ENCODE measurements around the gene DNM1. TPM values are rescaled to one million over a fixed set of nuclear protein-coding genes. Genes with fewer than 3 reads are reported as not detected.
"Not testable (repeated sequence)": the region's sequence is repeated elsewhere in the genome, so short reads cannot be mapped to it uniquely, and the experiment has no call there.

The DNM1 gene
- polyA plus RNA-seq, 4 donors = 0.45 to 72.1 (median 3.7) TPM

DNA sequence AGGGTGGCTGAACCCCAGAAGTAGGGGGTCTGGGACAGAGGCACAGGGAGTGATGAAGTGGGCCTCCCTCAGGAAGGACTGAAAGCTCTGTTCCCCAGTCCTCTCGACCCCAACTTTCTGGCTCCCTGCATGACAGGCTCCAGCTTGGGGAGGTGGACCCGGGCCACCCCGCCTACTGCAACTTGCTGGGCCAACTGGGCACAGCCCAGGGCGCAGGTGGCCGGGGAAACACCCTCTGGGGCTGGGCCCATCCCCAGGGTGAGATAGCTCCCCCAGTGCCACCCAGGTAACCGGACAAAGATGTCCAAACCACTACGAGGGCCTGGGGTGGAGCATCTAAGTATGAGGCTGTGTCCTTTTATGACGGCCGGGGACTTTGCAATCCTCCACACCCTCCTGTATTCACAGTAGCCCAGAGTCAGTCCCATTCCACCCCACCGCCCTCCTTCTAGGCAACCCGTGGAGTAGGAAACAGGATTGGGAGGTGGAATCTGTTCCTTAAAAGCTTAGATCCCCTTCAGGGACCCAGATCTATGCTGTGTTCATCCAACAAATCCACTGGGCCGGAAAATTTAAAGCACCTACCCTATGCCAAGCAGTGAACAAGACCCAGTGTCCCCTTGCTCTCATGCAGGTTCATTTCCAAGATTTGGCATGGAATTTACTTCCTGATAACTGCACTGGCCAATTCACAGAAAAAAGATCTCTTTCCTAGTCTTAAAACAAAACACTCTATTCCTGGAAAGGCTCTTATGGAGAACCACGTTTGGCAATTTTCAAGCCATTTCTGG is 19.9 kb downstream of the DNM1 start:
- H3K36me3 ChIP-seq (ENCODE audit: control insufficient read depth in 3 of 3, insufficient read depth in 2 of 3, low read depth in 1 of 3, low read length in 3 of 3) = peaks cover 0 to 63% (median 2%) of the 10 kb centered on the region in 3 donors
- 71 to 86% (median 83%) methylated on average over 13 of the region's 13 CpGs for WGBS, 3 donors
- FAIRE-seq = no peak

DNA sequence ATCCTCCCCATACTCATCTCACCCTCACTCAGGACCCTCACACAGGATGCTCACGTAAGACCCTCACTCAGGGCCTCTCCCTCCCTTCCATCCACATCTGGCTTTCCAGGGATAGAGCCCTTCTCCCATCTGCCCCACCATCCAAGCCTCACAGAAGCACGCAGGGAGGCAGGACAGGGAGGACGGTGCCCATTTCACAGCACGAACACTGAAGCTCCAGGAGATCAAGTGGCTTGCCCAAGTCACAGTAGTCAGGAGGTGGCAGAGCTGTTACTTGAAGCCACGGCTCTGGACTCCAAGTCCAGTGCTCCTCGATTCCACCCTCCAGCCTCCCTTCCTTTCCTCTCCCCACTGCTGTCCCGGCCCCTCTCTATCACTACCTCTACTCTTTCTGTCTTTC is 21.7 kb downstream of the DNM1 start:
- FAIRE-seq (no peak), DNase-seq (no peak)
- H3K27me3 ChIP-seq (ENCODE audit: control insufficient read depth in 3 of 3, insufficient read depth in 3 of 3, low read length in 3 of 3) = no peaks in the 10 kb centered on the region
- no peak overlapping the region for H3K4me3 ChIP-seq (ENCODE audit: low read depth in 1 of 3, low read length in 3 of 3)
- H3K27ac ChIP-seq (ENCODE audit: low read depth in 1 of 3, low read length in 2 of 3) = no peak overlapping the region
- no peaks in the 10 kb centered on the region for H3K4me1 ChIP-seq (ENCODE audit: control insufficient read depth in 3 of 3, insufficient read depth in 2 of 3, low read depth in 1 of 3, low read length in 2 of 3)
- 90 to 93% (median 90%) methylated on average over 7 of the region's 7 CpGs for WGBS, 3 donors
- peaks cover 0 to 54% (median 2%) of the 10 kb centered on the region in 3 donors for H3K36me3 ChIP-seq (ENCODE audit: control insufficient read depth in 3 of 3, insufficient read depth in 2 of 3, low read depth in 1 of 3, low read length in 3 of 3)
- H3K9me3 ChIP-seq (ENCODE audit: control insufficient read depth in 2 of 2, insufficient read depth in 1 of 2, low read depth in 1 of 2, low read length in 1 of 2) = no peaks in the 10 kb centered on the region

More for the DNA sequence above, 19.9 kb downstream of the DNM1 start:
- H3K27me3 ChIP-seq (ENCODE audit: control insufficient read depth in 3 of 3, insufficient read depth in 3 of 3, low read length in 3 of 3) = no peaks in the 10 kb centered on the region
- DNase-seq = no peak
- no peak overlapping the region for H3K4me3 ChIP-seq (ENCODE audit: low read depth in 1 of 3, low read length in 3 of 3)
- H3K4me1 ChIP-seq (ENCODE audit: control insufficient read depth in 3 of 3, insufficient read depth in 2 of 3, low read depth in 1 of 3, low read length in 2 of 3) = peaks cover 0 to 7% (median 0%) of the 10 kb centered on the region in 3 donors
- H3K9me3 ChIP-seq (ENCODE audit: control insufficient read depth in 2 of 2, insufficient read depth in 1 of 2, low read depth in 1 of 2, low read length in 1 of 2) = no peaks in the 10 kb centered on the region
- no peak overlapping the region for H3K27ac ChIP-seq (ENCODE audit: low read depth in 1 of 3, low read length in 2 of 3)

DNA sequence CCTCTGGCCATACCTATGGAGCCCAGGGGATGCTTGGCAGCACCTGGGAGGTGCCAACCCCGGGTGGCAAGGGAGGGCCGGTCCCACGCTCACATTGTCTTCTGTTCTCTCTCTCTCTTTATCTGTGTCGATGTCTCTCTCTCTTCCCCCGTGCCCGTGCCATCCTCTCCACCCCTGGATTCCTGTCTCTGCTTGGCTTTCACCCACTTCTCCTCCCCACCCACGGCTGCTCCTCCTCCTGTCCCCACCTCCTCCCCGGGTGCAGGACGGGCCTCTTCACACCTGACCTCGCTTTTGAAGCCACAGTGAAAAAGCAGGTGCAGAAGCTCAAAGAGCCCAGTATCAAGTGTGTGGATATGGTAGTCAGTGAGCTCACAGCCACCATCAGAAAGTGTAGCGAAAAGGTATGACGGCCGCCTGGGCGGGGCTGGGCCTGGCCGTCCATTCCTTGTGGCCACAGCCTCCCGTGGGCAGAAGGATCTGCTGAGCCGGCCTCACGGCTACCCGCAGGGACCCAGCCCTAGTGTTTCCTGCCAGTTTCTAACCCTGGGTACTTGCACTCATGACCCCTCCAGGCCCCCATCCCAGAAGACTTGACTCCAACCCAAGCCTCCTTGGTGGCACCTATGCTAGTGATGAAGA is 22.7 kb downstream of the DNM1 start:
- FAIRE-seq = no peak
- no peak overlapping the region for H3K27ac ChIP-seq (ENCODE audit: low read depth in 1 of 3, low read length in 2 of 3)
- peaks cover 0 to 46% (median 0%) of the 10 kb centered on the region in 3 donors for H3K36me3 ChIP-seq (ENCODE audit: control insufficient read depth in 3 of 3, insufficient read depth in 2 of 3, low read depth in 1 of 3, low read length in 3 of 3)
- no peak for DNase-seq
- H3K4me1 ChIP-seq (ENCODE audit: control insufficient read depth in 3 of 3, insufficient read depth in 2 of 3, low read depth in 1 of 3, low read length in 2 of 3) = no peaks in the 10 kb centered on the region
- H3K4me3 ChIP-seq (ENCODE audit: low read depth in 1 of 3, low read length in 3 of 3) = no peak overlapping the region
- WGBS, 3 donors = 55 to 82% (median 62%) methylated on average over 19 of the region's 19 CpGs
- H3K27me3 ChIP-seq (ENCODE audit: control insufficient read depth in 3 of 3, insufficient read depth in 3 of 3, low read length in 3 of 3) = no peaks in the 10 kb centered on the region
- no peaks in the 10 kb centered on the region for H3K9me3 ChIP-seq (ENCODE audit: control insufficient read depth in 2 of 2, insufficient read depth in 1 of 2, low read depth in 1 of 2, low read length in 1 of 2)

DNA sequence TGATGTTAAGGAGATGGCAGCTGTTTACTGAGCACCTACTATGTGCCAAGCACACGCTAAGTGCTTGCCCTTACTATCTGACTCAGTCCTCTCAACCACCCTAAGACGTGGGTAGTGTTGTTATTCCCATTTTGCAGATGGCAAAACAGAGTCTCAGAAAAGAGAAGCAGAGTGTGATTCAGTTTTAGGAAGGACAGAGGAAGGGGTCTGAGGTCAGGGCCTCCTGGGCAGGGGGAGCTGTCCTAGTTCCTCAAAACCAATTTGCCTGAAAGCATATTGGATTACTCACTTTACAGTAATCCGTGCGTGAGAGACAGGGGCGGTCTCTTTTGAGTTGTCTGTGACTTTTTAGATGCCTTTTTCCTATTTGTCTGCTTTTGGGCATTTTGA is 23.2 kb downstream of the DNM1 start:
- DNase-seq = no peak
- FAIRE-seq = no peak
- WGBS, 3 donors = 73 to 83% (median 78%) methylated on average over 5 of the region's 5 CpGs
- H3K36me3 ChIP-seq (ENCODE audit: control insufficient read depth in 3 of 3, insufficient read depth in 2 of 3, low read depth in 1 of 3, low read length in 3 of 3) = peaks cover 0 to 43% (median 0%) of the 10 kb centered on the region in 3 donors
- H3K27me3 ChIP-seq (ENCODE audit: control insufficient read depth in 3 of 3, insufficient read depth in 3 of 3, low read length in 3 of 3) = no peaks in the 10 kb centered on the region
- no peak overlapping the region for H3K27ac ChIP-seq (ENCODE audit: low read depth in 1 of 3, low read length in 2 of 3)
- H3K4me3 ChIP-seq (ENCODE audit: low read depth in 1 of 3, low read length in 3 of 3) = no peak overlapping the region
- H3K4me1 ChIP-seq (ENCODE audit: control insufficient read depth in 3 of 3, insufficient read depth in 2 of 3, low read depth in 1 of 3, low read length in 2 of 3) = no peaks in the 10 kb centered on the region
- no peaks in the 10 kb centered on the region for H3K9me3 ChIP-seq (ENCODE audit: control insufficient read depth in 2 of 2, insufficient read depth in 1 of 2, low read depth in 1 of 2, low read length in 1 of 2)

DNA sequence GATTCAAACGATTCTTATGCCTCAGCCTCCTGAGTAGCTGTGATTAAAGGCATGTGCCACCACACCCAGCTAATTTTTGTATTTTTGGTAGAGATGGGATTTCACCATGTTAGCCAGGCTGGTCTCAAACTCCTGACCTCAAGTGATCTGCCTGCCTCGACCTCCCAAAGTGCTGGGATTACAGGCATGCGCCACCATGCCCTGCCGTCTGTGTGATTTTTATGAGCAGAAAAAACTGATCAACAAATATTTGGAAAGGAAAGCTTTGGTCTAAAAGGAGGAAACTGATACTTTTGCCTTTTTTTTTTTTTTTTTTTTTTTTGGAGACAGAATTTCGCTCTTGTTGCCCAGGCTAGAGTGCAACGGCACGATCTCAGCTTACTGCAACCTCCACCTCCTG is 27.7 kb downstream of the DNM1 start:
- not testable (repeated sequence) for H3K27ac ChIP-seq (ENCODE audit: low read depth in 1 of 3, low read length in 2 of 3); H3K27me3 ChIP-seq (ENCODE audit: control insufficient read depth in 3 of 3, insufficient read depth in 3 of 3, low read length in 3 of 3); H3K4me3 ChIP-seq (ENCODE audit: low read depth in 1 of 3, low read length in 3 of 3); H3K4me1 ChIP-seq (ENCODE audit: control insufficient read depth in 3 of 3, insufficient read depth in 2 of 3, low read depth in 1 of 3, low read length in 2 of 3); FAIRE-seq; DNase-seq; H3K9me3 ChIP-seq (ENCODE audit: control insufficient read depth in 2 of 2, insufficient read depth in 1 of 2, low read depth in 1 of 2, low read length in 1 of 2)
- WGBS, 3 donors = 61 to 86% (median 78%) methylated on average over 6 to 7 of the region's 7 CpGs
- peaks cover 0 to 12% (median 0%) of the 10 kb centered on the region in 3 donors for H3K36me3 ChIP-seq (ENCODE audit: control insufficient read depth in 3 of 3, insufficient read depth in 2 of 3, low read depth in 1 of 3, low read length in 3 of 3)

DNA sequence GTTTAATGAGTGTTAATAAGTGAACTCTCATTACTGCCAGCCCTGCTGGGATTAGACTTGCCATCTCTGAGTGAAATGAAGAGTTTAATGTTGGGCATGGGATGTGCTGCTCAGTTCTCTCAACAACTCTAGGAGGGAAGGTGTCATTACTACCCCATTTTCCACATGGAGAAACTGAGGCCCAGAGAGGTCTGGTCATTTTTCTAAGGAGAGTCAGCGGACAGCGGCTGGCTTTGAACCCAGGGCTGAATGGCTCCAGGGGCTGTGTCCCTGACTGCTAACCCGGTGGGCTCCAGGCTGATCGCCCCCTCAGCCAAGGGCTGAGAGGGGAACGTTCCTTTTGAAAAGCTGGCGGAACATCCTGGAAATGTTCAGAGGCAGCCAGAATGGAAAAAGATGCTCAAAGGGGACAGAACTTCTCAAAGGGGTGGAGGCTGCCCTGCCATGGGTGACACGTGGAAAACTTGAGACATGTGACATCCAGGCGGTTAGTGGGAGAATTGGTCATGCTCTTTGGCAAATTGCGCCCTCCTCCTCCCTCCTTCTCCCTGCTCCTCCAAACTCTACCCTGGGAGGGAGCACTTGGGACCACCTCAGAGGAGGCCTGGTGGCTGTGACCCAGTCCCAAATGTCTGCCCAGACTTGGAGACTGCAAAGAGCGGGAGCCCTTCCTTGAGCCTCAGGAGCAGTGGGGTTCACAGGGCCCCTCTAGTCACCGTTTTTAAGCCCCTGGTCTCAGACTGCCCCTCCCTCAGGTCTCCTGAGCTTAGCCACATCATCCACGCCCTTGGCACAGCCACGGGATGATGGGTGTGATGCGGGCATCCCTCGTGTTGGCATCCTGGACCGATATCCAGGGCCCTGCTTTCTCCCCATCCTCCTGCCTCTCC is 28.7 kb downstream of the DNM1 start:
- FAIRE-seq (no peak), DNase-seq (no peak)
- no peaks in the 10 kb centered on the region for H3K4me1 ChIP-seq (ENCODE audit: control insufficient read depth in 3 of 3, insufficient read depth in 2 of 3, low read depth in 1 of 3, low read length in 2 of 3)
- H3K27ac ChIP-seq (ENCODE audit: low read depth in 1 of 3, low read length in 2 of 3) = no peak overlapping the region
- H3K36me3 ChIP-seq (ENCODE audit: control insufficient read depth in 3 of 3, insufficient read depth in 2 of 3, low read depth in 1 of 3, low read length in 3 of 3) = peaks cover 0 to 11% (median 0%) of the 10 kb centered on the region in 3 donors
- 66 to 68% (median 67%) methylated on average over 16 of the region's 16 CpGs for WGBS, 3 donors
- H3K4me3 ChIP-seq (ENCODE audit: low read depth in 1 of 3, low read length in 3 of 3) = no peak overlapping the region
- no peaks in the 10 kb centered on the region for H3K9me3 ChIP-seq (ENCODE audit: control insufficient read depth in 2 of 2, insufficient read depth in 1 of 2, low read depth in 1 of 2, low read length in 1 of 2)
- H3K27me3 ChIP-seq (ENCODE audit: control insufficient read depth in 3 of 3, insufficient read depth in 3 of 3, low read length in 3 of 3) = no peaks in the 10 kb centered on the region

DNA sequence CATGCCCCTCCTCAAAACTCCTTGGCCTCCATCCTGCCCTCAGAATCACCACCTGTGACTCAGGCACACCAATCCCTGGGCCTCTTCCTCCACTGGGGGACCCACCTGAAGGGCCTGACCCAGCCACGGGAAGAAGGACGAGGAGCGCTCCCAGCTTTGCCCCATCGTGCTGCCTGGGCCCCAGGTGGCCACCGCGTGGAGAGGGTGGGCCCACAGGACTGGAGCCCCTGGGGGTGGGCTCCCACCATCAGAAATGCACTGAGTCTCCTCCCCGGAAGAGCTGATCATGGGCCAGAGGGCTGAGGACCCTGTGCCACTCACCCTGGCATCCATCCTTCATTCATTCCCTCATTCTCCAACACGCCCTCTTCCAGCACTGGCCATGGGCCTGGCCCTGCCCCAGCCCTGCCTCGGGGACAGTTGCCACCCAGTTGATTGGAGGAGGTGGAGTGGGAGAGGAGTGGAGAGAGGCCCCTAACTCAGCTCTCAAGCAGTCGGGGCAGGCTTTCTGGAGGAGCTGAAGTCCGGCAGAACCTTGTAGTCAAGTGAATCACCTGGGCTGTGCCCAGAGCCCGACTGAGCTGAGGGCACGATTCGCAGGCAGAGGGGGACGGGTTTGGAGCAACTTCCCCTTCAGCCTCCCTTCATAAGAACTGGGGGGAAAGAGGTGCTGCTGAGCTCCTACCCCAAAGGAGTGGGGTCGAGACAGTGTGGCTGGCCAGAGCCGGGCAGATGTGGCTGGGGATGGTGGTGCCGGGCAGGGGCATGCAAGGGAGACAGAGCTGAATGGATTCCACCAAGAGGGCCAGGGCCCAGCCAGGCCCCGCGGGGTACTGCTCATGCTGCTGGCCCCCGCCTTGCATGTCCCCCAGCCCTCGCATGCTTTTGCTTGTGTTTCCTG is 29.6 kb downstream of the DNM1 start:
- peaks cover 0 to 12% (median 0%) of the 10 kb centered on the region in 3 donors for H3K36me3 ChIP-seq (ENCODE audit: control insufficient read depth in 3 of 3, insufficient read depth in 2 of 3, low read depth in 1 of 3, low read length in 3 of 3)
- no peak overlapping the region for H3K4me3 ChIP-seq (ENCODE audit: low read depth in 1 of 3, low read length in 3 of 3)
- no peaks in the 10 kb centered on the region for H3K27me3 ChIP-seq (ENCODE audit: control insufficient read depth in 3 of 3, insufficient read depth in 3 of 3, low read length in 3 of 3)
- H3K27ac ChIP-seq (ENCODE audit: low read depth in 1 of 3, low read length in 2 of 3) = no peak overlapping the region
- WGBS, 3 donors = 80 to 83% (median 82%) methylated on average over 21 to 22 of the region's 22 CpGs
- no peaks in the 10 kb centered on the region for H3K4me1 ChIP-seq (ENCODE audit: control insufficient read depth in 3 of 3, insufficient read depth in 2 of 3, low read depth in 1 of 3, low read length in 2 of 3)
- FAIRE-seq = no peak
- no peak for DNase-seq
- no peaks in the 10 kb centered on the region for H3K9me3 ChIP-seq (ENCODE audit: control insufficient read depth in 2 of 2, insufficient read depth in 1 of 2, low read depth in 1 of 2, low read length in 1 of 2)

All from small intestine (tissue), 7 donors.